Measurements from ENCODE around the gene CFAP58.

Gene CFAP58

DNA sequence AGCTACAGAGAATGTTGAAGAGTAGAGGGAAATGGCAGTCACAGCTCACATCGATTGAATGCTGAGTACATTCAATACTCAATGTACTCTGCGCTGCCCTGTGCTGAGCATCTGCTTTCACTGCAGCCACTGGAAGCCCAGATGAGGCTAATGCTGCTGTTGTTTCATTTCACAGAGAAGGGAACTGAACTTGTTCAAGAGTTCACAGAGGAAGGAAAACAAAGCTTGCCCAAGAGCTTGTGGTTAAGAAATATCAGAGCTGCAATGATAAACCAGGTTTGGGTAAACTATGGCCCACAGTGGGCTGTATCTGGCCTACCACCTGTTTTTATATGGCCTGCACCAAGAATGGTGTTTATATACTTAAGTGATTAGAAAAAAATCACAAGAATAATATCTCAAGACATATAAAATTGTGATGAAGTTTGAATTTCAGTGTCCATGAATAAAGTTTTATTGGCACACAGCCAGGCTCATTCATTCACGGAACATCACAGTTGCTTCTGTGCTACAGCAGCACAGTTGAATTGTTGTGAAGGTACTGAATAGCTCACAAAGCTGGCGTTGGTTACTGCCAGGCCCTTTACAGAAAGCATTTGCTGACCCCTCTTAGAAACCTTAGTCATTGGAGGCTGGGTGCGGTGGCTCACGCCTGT, 64.1 kb downstream of the CFAP58 start:
- Histone ChIP-seq H3K4me1 (ENCODE audit: control insufficient read depth in 1 of 2, insufficient read depth in 2 of 2, low read length in 2 of 2) (no peaks in the 10 kb centered on the region), H3K27ac (ENCODE audit: low read length) (no peak overlapping the region), H3K27me3 (ENCODE audit: low read depth, low read length) (no peaks in the 10 kb centered on the region), H3K36me3 (ENCODE audit: control insufficient read depth in 1 of 2, insufficient read depth in 2 of 2, low read length in 2 of 2) (no peaks in the 10 kb centered on the region), H3K9me3 (ENCODE audit: control insufficient read depth in 1 of 2, low read length in 2 of 2) (no peaks in the 10 kb centered on the region), H3K4me3 (ENCODE audit: low read depth in 1 of 2, low read length in 2 of 2) (no peak overlapping the region)

DNA sequence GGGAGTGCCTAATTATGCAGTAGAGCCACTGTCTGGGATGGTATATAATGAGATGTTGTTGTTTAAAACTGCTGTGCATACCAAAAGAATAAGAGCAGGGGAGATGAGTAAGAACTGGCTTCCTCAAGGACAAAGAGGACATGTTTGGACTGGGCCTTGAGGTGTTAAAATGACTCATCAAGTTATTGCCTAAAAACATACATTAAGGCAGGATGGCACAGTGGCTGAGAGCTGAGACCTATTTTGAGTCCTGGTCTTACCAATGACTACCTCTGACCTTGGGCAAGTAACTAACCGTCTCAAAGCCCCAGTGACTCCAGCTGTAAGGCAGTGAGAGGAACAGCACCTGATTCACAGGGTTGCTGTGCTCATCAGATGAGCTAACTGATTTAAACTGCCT, 71.1 kb downstream of the CFAP58 start:
- H3K4me1 ChIP-seq (ENCODE audit: control insufficient read depth in 1 of 2, insufficient read depth in 2 of 2, low read length in 2 of 2) = no peaks in the 10 kb centered on the region
- H3K4me3 ChIP-seq (ENCODE audit: low read depth in 1 of 2, low read length in 2 of 2) = no peak overlapping the region
- H3K27me3 ChIP-seq (ENCODE audit: low read depth, low read length) = no peaks in the 10 kb centered on the region
- no peaks in the 10 kb centered on the region for H3K36me3 ChIP-seq (ENCODE audit: control insufficient read depth in 1 of 2, insufficient read depth in 2 of 2, low read length in 2 of 2)
- H3K27ac ChIP-seq (ENCODE audit: low read length) = no peak overlapping the region
- H3K9me3 ChIP-seq (ENCODE audit: control insufficient read depth in 1 of 2, low read length in 2 of 2) = no peaks in the 10 kb centered on the region

- no peaks in the 10 kb centered on the region for H3K36me3 ChIP-seq (ENCODE audit: control insufficient read depth in 1 of 2, insufficient read depth in 2 of 2, low read length in 2 of 2)
- H3K9me3 ChIP-seq (ENCODE audit: control insufficient read depth in 1 of 2, low read length in 2 of 2) = no peaks in the 10 kb centered on the region
- no peaks in the 10 kb centered on the region for H3K27me3 ChIP-seq (ENCODE audit: low read depth, low read length)
- H3K4me1 ChIP-seq (ENCODE audit: control insufficient read depth in 1 of 2, insufficient read depth in 2 of 2, low read length in 2 of 2) = no peaks in the 10 kb centered on the region
- H3K4me3 ChIP-seq (ENCODE audit: low read depth in 1 of 2, low read length in 2 of 2) = no peak overlapping the region
- H3K27ac ChIP-seq (ENCODE audit: low read length) = no peak overlapping the region
Measured at GRCh38 chr10:104427989-104428388, 74.4 kb downstream of the CFAP58 start.

DNA sequence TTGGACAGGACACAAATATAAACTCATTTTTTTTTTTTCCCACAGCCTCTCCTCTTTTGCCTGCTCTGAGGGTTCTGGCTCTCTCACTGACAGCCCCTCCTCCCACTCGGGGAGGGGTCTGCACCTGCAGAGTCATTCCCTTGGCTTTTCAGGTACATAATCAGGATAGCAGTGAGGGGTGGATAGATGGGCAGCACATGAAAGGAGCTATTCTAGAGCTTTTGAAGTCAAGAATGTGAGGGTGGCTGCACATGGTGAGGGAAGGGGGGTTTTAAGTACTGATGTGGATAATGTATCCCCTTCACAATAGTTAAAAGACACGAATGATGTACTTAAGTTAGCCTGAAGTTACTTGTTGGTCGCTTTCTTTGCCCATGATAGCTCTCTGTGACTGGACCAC, 76.2 kb downstream of the CFAP58 start:
- no peaks in the 10 kb centered on the region for H3K27me3 ChIP-seq (ENCODE audit: low read depth, low read length)
- no peak overlapping the region for H3K27ac ChIP-seq (ENCODE audit: low read length)
- H3K4me3 ChIP-seq (ENCODE audit: low read depth in 1 of 2, low read length in 2 of 2) = no peak overlapping the region
- H3K36me3 ChIP-seq (ENCODE audit: control insufficient read depth in 1 of 2, insufficient read depth in 2 of 2, low read length in 2 of 2) = no peaks in the 10 kb centered on the region
- H3K4me1 ChIP-seq (ENCODE audit: control insufficient read depth in 1 of 2, insufficient read depth in 2 of 2, low read length in 2 of 2) = no peaks in the 10 kb centered on the region
- no peaks in the 10 kb centered on the region for H3K9me3 ChIP-seq (ENCODE audit: control insufficient read depth in 1 of 2, low read length in 2 of 2)

GRCh38 chr10:104430360-104430759, 76.7 kb downstream of the CFAP58 start:
- no peaks in the 10 kb centered on the region for H3K9me3 ChIP-seq (ENCODE audit: control insufficient read depth in 1 of 2, low read length in 2 of 2)
- no peaks in the 10 kb centered on the region for H3K4me1 ChIP-seq (ENCODE audit: control insufficient read depth in 1 of 2, insufficient read depth in 2 of 2, low read length in 2 of 2)

DNA sequence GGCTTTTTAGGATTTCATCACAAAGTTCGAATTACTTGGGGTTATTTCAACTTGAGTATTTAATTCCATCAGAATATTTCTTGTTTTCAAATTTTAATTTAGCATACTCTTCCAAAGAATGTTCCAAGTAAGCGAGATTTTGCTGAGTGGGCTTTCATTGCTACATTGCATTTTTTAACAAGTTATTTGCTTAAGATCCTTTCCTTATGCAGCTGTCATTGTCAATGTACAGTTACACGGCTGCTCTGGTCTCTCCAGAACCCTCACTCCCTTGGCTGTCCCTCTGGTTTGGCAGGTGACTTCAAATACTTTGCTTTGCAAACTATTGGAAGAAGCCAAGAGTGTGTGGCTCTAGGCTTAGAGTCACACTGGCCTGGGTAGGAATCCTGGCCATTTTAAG, 80.0 kb downstream of the CFAP58 start:
- H3K4me1 ChIP-seq (ENCODE audit: control insufficient read depth in 1 of 2, insufficient read depth in 2 of 2, low read length in 2 of 2) = no peaks in the 10 kb centered on the region

More at GRCh38 chr10:104430360-104430759, 76.7 kb downstream of the CFAP58 start:
- Histone ChIP-seq H3K27ac (ENCODE audit: low read length) (no peak overlapping the region), H3K4me3 (ENCODE audit: low read depth in 1 of 2, low read length in 2 of 2) (no peak overlapping the region), H3K27me3 (ENCODE audit: low read depth, low read length) (no peaks in the 10 kb centered on the region), H3K36me3 (ENCODE audit: control insufficient read depth in 1 of 2, insufficient read depth in 2 of 2, low read length in 2 of 2) (no peaks in the 10 kb centered on the region)

GRCh38 chr10:104434601-104435000, 81.0 kb downstream of the CFAP58 start:
- Histone ChIP-seq H3K36me3 (ENCODE audit: control insufficient read depth in 1 of 2, insufficient read depth in 2 of 2, low read length in 2 of 2) (no peaks in the 10 kb centered on the region), H3K9me3 (ENCODE audit: control insufficient read depth in 1 of 2, low read length in 2 of 2) (no peaks in the 10 kb centered on the region), H3K4me3 (ENCODE audit: low read depth in 1 of 2, low read length in 2 of 2) (no peak overlapping the region), H3K27me3 (ENCODE audit: low read depth, low read length) (no peaks in the 10 kb centered on the region), H3K27ac (ENCODE audit: low read length) (no peak overlapping the region), H3K4me1 (ENCODE audit: control insufficient read depth in 1 of 2, insufficient read depth in 2 of 2, low read length in 2 of 2) (no peaks in the 10 kb centered on the region)

More for the DNA sequence above, 80.0 kb downstream of the CFAP58 start:
- Histone ChIP-seq H3K9me3 (ENCODE audit: control insufficient read depth in 1 of 2, low read length in 2 of 2) (no peaks in the 10 kb centered on the region), H3K36me3 (ENCODE audit: control insufficient read depth in 1 of 2, insufficient read depth in 2 of 2, low read length in 2 of 2) (no peaks in the 10 kb centered on the region), H3K27ac (ENCODE audit: low read length) (no peak overlapping the region), H3K27me3 (ENCODE audit: low read depth, low read length) (no peaks in the 10 kb centered on the region), H3K4me3 (ENCODE audit: low read depth in 1 of 2, low read length in 2 of 2) (no peak overlapping the region)

DNA sequence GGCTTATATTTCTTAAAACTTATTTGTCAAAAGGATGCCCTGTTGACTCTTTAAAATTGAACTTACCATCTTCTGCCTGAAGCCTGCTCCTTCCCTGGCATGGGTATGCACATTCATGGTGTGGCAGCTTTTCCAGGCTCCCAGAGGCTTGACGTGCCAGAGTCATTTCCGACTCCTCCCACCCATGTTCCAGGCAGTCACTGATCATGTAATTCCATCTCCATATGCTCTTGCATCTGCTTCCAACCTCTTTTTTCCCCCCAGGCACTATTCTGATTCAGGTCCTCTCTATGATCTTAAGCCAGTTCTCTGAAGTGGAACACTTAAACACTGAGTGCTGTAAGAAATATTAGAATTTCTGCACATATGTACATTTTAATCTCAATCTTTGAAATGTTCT, 82.2 kb downstream of the CFAP58 start:
- Histone ChIP-seq H3K4me1 (ENCODE audit: control insufficient read depth in 1 of 2, insufficient read depth in 2 of 2, low read length in 2 of 2) (no peaks in the 10 kb centered on the region), H3K27ac (ENCODE audit: low read length) (no peak overlapping the region), H3K4me3 (ENCODE audit: low read depth in 1 of 2, low read length in 2 of 2) (no peak overlapping the region), H3K27me3 (ENCODE audit: low read depth, low read length) (no peaks in the 10 kb centered on the region), H3K36me3 (ENCODE audit: control insufficient read depth in 1 of 2, insufficient read depth in 2 of 2, low read length in 2 of 2) (no peaks in the 10 kb centered on the region), H3K9me3 (ENCODE audit: control insufficient read depth in 1 of 2, low read length in 2 of 2) (no peaks in the 10 kb centered on the region)

DNA sequence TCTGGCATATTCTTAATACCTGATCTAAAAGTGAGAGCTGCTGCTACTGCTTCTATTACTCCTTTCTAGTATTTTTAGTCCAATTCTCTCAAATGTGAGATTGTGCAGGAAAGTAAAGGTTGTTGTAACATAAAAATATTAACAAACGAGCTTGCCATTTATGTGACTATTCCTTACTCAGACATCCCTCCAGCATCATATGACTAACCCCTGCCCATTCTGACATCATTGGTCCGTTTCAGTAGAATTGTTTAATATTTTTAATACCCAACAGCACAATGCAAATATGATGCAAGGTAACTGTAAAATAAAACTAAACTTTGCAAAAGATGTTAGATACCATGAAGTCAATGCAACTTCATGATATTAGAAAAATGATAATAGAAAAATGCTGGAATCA, 83.6 kb downstream of the CFAP58 start:
- Histone ChIP-seq H3K4me1 (ENCODE audit: control insufficient read depth in 1 of 2, insufficient read depth in 2 of 2, low read length in 2 of 2) (no peaks in the 10 kb centered on the region), H3K4me3 (ENCODE audit: low read depth in 1 of 2, low read length in 2 of 2) (no peak overlapping the region), H3K36me3 (ENCODE audit: control insufficient read depth in 1 of 2, insufficient read depth in 2 of 2, low read length in 2 of 2) (no peaks in the 10 kb centered on the region), H3K27ac (ENCODE audit: low read length) (no peak overlapping the region), H3K27me3 (ENCODE audit: low read depth, low read length) (no peaks in the 10 kb centered on the region), H3K9me3 (ENCODE audit: control insufficient read depth in 1 of 2, low read length in 2 of 2) (no peaks in the 10 kb centered on the region)

DNA sequence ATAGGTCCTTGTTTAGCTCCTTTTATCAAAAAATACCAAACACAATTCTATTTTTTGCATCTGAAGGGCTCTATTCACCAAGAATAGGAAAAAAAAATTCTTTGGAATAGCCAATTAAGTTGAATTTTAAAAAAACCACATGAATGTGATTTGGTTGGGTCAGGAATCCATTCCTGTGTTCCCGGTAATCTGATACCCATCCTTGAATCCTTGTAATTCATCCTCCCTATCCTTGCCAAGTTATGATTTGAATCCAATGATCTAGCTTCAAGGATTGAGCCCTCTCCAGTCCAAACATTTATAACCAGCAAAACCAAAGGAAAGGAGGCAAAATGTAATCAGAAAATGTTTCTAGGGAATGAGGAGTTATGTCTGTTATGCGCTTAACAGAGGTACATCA, 86.6 kb downstream of the CFAP58 start:
- Histone ChIP-seq H3K27ac (ENCODE audit: low read length) (no peak overlapping the region), H3K4me1 (ENCODE audit: control insufficient read depth in 1 of 2, insufficient read depth in 2 of 2, low read length in 2 of 2) (no peaks in the 10 kb centered on the region), H3K27me3 (ENCODE audit: low read depth, low read length) (no peaks in the 10 kb centered on the region), H3K4me3 (ENCODE audit: low read depth in 1 of 2, low read length in 2 of 2) (no peak overlapping the region), H3K9me3 (ENCODE audit: control insufficient read depth in 1 of 2, low read length in 2 of 2) (no peaks in the 10 kb centered on the region), H3K36me3 (ENCODE audit: control insufficient read depth in 1 of 2, insufficient read depth in 2 of 2, low read length in 2 of 2) (no peaks in the 10 kb centered on the region)

- no peaks in the 10 kb centered on the region for H3K36me3 ChIP-seq (ENCODE audit: control insufficient read depth in 1 of 2, insufficient read depth in 2 of 2, low read length in 2 of 2)
- no peak overlapping the region for H3K4me3 ChIP-seq (ENCODE audit: low read depth in 1 of 2, low read length in 2 of 2)
- H3K9me3 ChIP-seq (ENCODE audit: control insufficient read depth in 1 of 2, low read length in 2 of 2) = no peaks in the 10 kb centered on the region
- H3K27me3 ChIP-seq (ENCODE audit: low read depth, low read length) = no peaks in the 10 kb centered on the region
- no peaks in the 10 kb centered on the region for H3K4me1 ChIP-seq (ENCODE audit: control insufficient read depth in 1 of 2, insufficient read depth in 2 of 2, low read length in 2 of 2)
- no peak overlapping the region for H3K27ac ChIP-seq (ENCODE audit: low read length)
Measured at GRCh38 chr10:104441329-104442000, 87.8 kb downstream of the CFAP58 start.

GRCh38 chr10:104445359-104445758, 91.7 kb downstream of the CFAP58 start:
- H3K27me3 ChIP-seq (ENCODE audit: low read depth, low read length) = no peaks in the 10 kb centered on the region

More at GRCh38 chr10:104445359-104445758, 91.7 kb downstream of the CFAP58 start:
- Histone ChIP-seq H3K36me3 (ENCODE audit: control insufficient read depth in 1 of 2, insufficient read depth in 2 of 2, low read length in 2 of 2) (no peaks in the 10 kb centered on the region), H3K27ac (ENCODE audit: low read length) (no peak overlapping the region), H3K4me3 (ENCODE audit: low read depth in 1 of 2, low read length in 2 of 2) (no peak overlapping the region), H3K9me3 (ENCODE audit: control insufficient read depth in 1 of 2, low read length in 2 of 2) (no peaks in the 10 kb centered on the region), H3K4me1 (ENCODE audit: control insufficient read depth in 1 of 2, insufficient read depth in 2 of 2, low read length in 2 of 2) (no peaks in the 10 kb centered on the region)

Data from muscle layer of duodenum (tissue), 2 donors.